Colon (tissue), 2 donors: ENCODE data around the gene SOCS7.

Experiments
- FAIRE-seq: peaks from 2 replicates; lab custom pipeline; 2012; peaks lifted over from hg19 to GRCh38; lab: Jason Lieb, UNC
- donor health status: control.
- donor health status: control.

Gene SOCS7

GRCh38 chr17:38363016-38363415 lies 11.4 kb downstream of the SOCS7 start:
- FAIRE-seq: no peak

GRCh38 chr17:38364741-38365140 lies 13.1 kb downstream of the SOCS7 start:
- FAIRE-seq: no peak

GRCh38 chr17:38369124-38369886 lies 17.7 kb downstream of the SOCS7 start:
- no peak for FAIRE-seq

GRCh38 chr17:38379448-38379847 lies 27.8 kb downstream of the SOCS7 start:
- no peak for FAIRE-seq

- no peak for FAIRE-seq
Observed at GRCh38 chr17:38395090-38395489, 43.4 kb downstream of the SOCS7 start.

GRCh38 chr17:38397227-38397626 lies 45.6 kb downstream of the SOCS7 start:
- no peak for FAIRE-seq

- FAIRE-seq: no peak
Observed at GRCh38 chr17:38400286-38400685, 48.6 kb downstream of the SOCS7 start.

- FAIRE-seq: no peak
Observed at GRCh38 chr17:38401459-38401858, 49.8 kb downstream of the SOCS7 start.

- FAIRE-seq: no peak
Observed at GRCh38 chr17:38402897-38403296, 51.3 kb downstream of the SOCS7 start.

- no peak for FAIRE-seq
Observed at GRCh38 chr17:38403491-38403890, 51.8 kb downstream of the SOCS7 start.

GRCh38 chr17:38404174-38404943 lies 52.7 kb downstream of the SOCS7 start:
- FAIRE-seq: no peak

- no peak for FAIRE-seq
Observed at GRCh38 chr17:38405654-38406053, 54.0 kb downstream of the SOCS7 start.

- FAIRE-seq: no peak
Observed at GRCh38 chr17:38410201-38410600, 58.6 kb downstream of the SOCS7 start.

GRCh38 chr17:38415250-38416194 lies 63.9 kb downstream of the SOCS7 start:
- no peak for FAIRE-seq

- no peak for FAIRE-seq
Observed at GRCh38 chr17:38416840-38417209, 65.2 kb downstream of the SOCS7 start.

GRCh38 chr17:38417210-38417951 lies 65.7 kb downstream of the SOCS7 start:
- no peak for FAIRE-seq

- no peak for FAIRE-seq
Observed at GRCh38 chr17:38418062-38418692, 66.5 kb downstream of the SOCS7 start.

- FAIRE-seq: no peak
Observed at GRCh38 chr17:38418693-38419507, 67.3 kb downstream of the SOCS7 start.

GRCh38 chr17:38419508-38419981 lies 67.9 kb downstream of the SOCS7 start:
- no peak for FAIRE-seq

- no peak for FAIRE-seq
Observed at GRCh38 chr17:38420518-38420917, 68.9 kb downstream of the SOCS7 start.
